HG02763 (cell line): Measurements from ENCODE around the gene DARS1.
A peak's percentile ranks its signal among the peaks of the same experiment; 100 is the strongest.
"Not testable (repeated sequence)": the region's sequence is repeated elsewhere in the genome, so short reads cannot be mapped to it uniquely, and the experiment has no call there.

Experiments
- ATAC-seq: cut with Tn5 transposase; IDR thresholded peaks from one replicate; pipeline ENCODE4 v1.9.1; 2021; ENCODE audit warnings: mild to moderate bottlenecking, moderate library complexity; ENCODE audit not compliant: unreplicated experiment

DARS1 gene

GRCh38 chr2:135890835-135891234 lies 94.6 kb downstream of the DARS1 start:
- no peak for ATAC-seq

GRCh38 chr2:135890149-135890548 lies 95.3 kb downstream of the DARS1 start:
- ATAC-seq = no peak

- not testable (repeated sequence) for ATAC-seq
Measured at GRCh38 chr2:135888587-135888986, 96.8 kb downstream of the DARS1 start.

- ATAC-seq = no peak
Measured at GRCh38 chr2:135885709-135886108, 99.7 kb downstream of the DARS1 start.

GRCh38 chr2:135882415-135882814 lies 103.0 kb downstream of the DARS1 start:
- no peak for ATAC-seq

- not testable (repeated sequence) for ATAC-seq
Measured at GRCh38 chr2:135876770-135877169, 108.7 kb downstream of the DARS1 start.

- peak; percentile 96 for ATAC-seq
Measured at GRCh38 chr2:135876066-135876711, 109.2 kb downstream of the DARS1 start, which contains the start of gene MCM6. MCM6 (minus strand) TSS chr2:135876443; CDS start chr2:135876365, 78 bp downstream.

GRCh38 chr2:135875491-135876065 lies 109.8 kb downstream of the DARS1 start:
- ATAC-seq = peak; percentile 46

- no peak for ATAC-seq
Measured at GRCh38 chr2:135874777-135875365, 110.6 kb downstream of the DARS1 start.

- ATAC-seq = no peak
Measured at GRCh38 chr2:135870571-135870970, 114.9 kb downstream of the DARS1 start.

- ATAC-seq = no peak
Measured at GRCh38 chr2:135863233-135863632, 122.2 kb downstream of the DARS1 start.

GRCh38 chr2:135862718-135863117 lies 122.7 kb downstream of the DARS1 start:
- no peak for ATAC-seq
